Vagina (tissue), 2 donors: Measurements from ENCODE around the gene PSMC3IP.

Source experiments
- POLR2A ChIP-seq, 2 donors: fragments of 450-650 bp; IDR thresholded peaks; one replicate each; pipeline ENCODE4 v1.6.1; 2017; ENCODE audit warnings: antibody characterized with exemption in 2 of 2, mild to moderate bottlenecking in 2 of 2, moderate library complexity in 2 of 2
- TF ChIP-seq, protein P1 (sequence below), 3 experiments: fragments of 450-650 bp in 2 of 3; fragments of 200-600 bp in 1 of 3; sonication (generic) in 1 of 3; IDR thresholded peaks; one replicate each; pipeline ENCODE4 v1.5.1; 2017 to 2019; ENCODE audit warnings: antibody characterized with exemption in 3 of 3, mild to moderate bottlenecking in 2 of 3, moderate library complexity in 2 of 3

DNA sequence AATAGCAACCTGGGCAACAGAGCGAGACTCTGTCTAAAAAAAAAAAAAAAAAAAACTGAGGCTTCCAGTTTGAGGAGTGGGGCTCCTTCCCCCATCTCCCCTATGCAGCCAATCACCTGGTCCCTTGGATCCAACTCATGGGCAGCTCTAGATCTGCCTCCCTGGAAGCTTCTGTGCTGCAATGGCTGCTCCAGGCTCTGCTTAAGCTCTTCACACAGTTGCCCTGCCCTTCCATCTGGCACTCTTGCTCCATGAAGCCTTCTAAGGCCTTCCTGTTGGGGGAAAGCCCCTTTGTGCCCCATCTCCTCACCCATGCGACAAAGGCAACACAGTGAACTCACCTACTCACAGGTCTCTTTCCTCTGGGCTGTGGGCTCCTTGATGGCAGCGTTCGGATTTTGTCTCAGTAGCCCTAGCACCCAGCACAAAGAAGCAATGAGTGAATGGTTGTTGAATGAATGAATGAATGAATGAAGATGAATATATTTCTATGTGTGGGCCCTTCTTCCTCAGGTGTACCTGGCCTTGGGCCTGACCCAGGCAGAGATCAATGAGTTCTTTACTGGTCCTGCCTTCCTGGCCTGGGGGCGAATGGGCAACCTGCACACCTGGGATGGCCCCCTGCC is 39.6 kb downstream of the PSMC3IP start:
- TF ChIP-seq, protein P1, sequence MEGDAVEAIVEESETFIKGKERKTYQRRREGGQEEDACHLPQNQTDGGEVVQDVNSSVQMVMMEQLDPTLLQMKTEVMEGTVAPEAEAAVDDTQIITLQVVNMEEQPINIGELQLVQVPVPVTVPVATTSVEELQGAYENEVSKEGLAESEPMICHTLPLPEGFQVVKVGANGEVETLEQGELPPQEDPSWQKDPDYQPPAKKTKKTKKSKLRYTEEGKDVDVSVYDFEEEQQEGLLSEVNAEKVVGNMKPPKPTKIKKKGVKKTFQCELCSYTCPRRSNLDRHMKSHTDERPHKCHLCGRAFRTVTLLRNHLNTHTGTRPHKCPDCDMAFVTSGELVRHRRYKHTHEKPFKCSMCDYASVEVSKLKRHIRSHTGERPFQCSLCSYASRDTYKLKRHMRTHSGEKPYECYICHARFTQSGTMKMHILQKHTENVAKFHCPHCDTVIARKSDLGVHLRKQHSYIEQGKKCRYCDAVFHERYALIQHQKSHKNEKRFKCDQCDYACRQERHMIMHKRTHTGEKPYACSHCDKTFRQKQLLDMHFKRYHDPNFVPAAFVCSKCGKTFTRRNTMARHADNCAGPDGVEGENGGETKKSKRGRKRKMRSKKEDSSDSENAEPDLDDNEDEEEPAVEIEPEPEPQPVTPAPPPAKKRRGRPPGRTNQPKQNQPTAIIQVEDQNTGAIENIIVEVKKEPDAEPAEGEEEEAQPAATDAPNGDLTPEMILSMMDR (IDR thresholded peaks at IDR 0.05), result no peak
- no peak for TF ChIP-seq POLR2A (IDR thresholded peaks at IDR 0.05)
